Suprapubic skin (tissue), 3 donors: ENCODE measurements around the gene MYLK4.

Experiments
- CTCF ChIP-seq, 2 donors: fragments of 200-600 bp in 1 of 2; fragments of 450-650 bp in 1 of 2; sonication (generic) in 1 of 2; IDR thresholded peaks; one replicate each; pipeline ENCODE4 v1.5.1; 2016 to 2019; ENCODE audit warnings: antibody characterized with exemption in 2 of 2, mild to moderate bottlenecking in 1 of 2, moderate library complexity in 1 of 2
- POLR2A ChIP-seq, 2 donors: fragments of 450-650 bp; IDR thresholded peaks; one replicate each; pipeline ENCODE4 v1.6.1; 2017; ENCODE audit warnings: antibody characterized with exemption in 2 of 2, mild to moderate bottlenecking in 2 of 2, moderate library complexity in 2 of 2

- TF ChIP-seq CTCF (IDR thresholded peaks at IDR 0.05) (no peak), POLR2A (IDR thresholded peaks at IDR 0.05) (no peak)
Measured at GRCh38 chr6:2797564-2798031, 46.9 kb upstream of the MYLK4 start.
